ENCODE measurements around the gene LRBA.

Gene LRBA

DNA sequence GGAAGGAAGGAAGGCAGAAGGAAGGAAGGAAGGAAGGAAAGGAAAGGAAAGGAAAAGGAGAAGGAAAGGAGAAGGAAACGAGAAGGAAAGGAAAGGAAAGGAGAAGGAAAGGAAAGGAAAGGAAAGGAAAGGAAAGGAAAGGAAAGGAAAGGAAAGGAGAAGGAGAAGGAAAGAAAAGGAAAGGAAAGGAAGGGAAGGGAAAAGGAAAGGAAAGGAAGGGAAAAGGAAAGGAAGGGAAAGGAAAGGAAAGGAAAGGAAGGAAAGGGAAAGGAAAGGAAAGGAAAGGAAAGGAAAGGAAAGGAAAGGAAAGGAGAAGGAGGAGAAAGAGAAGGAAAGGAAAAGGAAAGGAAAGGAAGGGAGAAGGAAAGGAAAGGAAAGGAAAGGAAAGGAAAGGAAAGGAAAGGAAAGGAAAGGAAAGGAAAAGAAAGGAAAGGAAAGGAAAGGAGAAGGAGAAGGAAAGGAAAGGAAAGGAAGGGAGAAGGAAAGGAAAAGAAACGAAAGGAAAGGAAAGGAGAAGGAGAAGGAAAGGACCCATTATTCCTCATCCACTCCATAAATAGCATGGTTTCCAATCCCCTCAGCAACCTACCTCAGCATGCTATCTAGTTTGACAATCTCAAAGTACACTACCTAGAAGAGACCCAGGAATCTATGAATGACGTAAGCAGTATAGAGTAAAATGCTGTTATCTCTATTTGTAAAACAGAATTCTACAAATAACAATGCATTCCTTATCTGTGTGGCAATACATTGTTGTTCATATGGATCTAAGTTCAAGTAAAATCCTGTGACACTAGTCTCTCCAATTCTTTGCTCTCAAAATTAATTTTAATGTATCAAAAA is 209.7 kb downstream of the LRBA start:
- DNase-seq = no peak

GRCh38 chr4:150801833-150802232 is 213.3 kb downstream of the LRBA start:
- DNase-seq = no peak

GRCh38 chr4:150799207-150799606 is 215.9 kb downstream of the LRBA start:
- no peak for DNase-seq

DNA sequence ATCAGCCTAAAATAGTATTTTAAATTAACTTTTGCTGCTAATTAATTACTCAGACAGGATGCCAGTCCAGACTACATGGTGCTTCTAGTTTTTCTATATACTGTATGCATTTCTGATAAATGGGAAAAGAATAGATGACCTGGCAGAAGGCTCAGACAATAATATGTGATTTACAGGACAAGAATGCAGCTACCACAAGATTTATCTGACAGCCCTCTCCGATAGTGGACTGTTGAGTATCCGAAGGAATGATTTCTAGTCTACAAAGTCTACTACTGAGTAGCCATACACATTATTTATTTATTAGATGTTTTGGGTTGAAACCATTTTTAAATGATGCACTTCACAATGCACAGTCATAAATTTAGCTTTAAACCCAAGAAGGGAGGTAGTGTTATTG is 220.4 kb downstream of the LRBA start:
- DNase-seq = no peak

- DNase-seq = no peak
Measured at GRCh38 chr4:150789864-150790263, 225.2 kb downstream of the LRBA start.

DNA sequence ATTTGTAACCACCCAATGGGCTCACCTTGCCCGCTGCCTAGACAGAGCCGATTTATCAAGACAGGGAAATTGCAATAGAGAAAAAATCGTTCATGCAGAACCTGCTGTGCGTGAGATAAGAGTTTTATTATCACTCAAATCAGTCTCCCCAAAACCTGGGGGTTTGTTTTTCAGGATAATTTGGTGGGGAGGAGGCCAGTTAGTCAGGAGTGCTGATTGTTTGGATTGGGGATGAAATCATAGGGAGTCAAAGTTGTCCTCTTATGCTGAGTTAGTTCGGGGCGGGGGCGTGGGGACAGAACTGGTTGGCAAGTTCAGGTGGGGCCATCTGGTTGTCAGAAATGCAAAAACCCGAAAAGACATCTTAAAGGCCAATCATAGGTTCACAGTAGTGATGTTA is 230.1 kb downstream of the LRBA start:
- DNase-seq = no peak

- no peak for DNase-seq
Measured at GRCh38 chr4:150784305-150784704, 230.8 kb downstream of the LRBA start.

- DNase-seq = no peak
Measured at GRCh38 chr4:150782921-150783320, 232.2 kb downstream of the LRBA start.

DNA sequence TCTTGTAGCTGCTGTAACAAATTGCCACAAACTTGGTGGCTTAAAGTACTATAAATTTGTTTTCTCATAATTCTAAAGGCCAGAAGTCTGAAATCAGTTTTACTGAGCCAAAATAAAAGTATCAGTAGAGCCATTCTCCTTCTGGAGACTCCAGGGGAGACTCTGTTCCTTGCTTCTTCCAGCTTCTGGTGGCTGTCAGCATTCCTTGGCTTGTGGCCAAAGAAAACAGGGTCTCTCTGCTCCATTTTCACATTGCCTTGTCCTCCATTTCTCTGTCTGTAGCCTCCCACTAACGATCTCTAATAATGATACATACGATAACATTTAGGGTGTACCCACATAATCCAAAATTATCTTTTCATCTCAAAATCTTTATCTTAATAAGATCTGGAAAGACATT is 232.8 kb downstream of the LRBA start:
- no peak for DNase-seq

- DNase-seq = no peak
Measured at GRCh38 chr4:150781191-150781590, 233.9 kb downstream of the LRBA start.

- DNase-seq = no peak
Measured at GRCh38 chr4:150779707-150780106, 235.4 kb downstream of the LRBA start.

- no peak for DNase-seq
Measured at GRCh38 chr4:150773729-150774449, 241.2 kb downstream of the LRBA start.

DNA sequence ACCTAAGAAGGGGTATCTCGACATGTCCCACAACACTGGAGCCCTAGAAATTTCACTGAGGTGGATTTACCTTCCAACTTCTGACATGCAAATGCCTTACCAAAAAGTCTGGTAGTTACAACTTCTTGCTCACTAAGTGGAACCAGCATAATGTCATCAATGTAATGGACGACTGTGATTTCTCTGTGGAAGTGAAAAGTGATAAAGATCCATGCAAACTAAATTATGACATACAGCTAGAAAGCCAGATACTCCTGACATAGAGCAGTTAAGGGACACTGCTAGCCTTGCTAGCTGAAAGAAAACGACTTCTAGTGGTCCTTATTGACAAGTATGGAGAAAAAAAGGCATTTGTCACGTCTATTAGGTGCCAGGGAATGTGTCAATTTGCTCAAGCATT is 242.1 kb downstream of the LRBA start:
- no peak for DNase-seq

GRCh38 chr4:150771382-150771781 is 243.7 kb downstream of the LRBA start:
- no peak for DNase-seq

DNA sequence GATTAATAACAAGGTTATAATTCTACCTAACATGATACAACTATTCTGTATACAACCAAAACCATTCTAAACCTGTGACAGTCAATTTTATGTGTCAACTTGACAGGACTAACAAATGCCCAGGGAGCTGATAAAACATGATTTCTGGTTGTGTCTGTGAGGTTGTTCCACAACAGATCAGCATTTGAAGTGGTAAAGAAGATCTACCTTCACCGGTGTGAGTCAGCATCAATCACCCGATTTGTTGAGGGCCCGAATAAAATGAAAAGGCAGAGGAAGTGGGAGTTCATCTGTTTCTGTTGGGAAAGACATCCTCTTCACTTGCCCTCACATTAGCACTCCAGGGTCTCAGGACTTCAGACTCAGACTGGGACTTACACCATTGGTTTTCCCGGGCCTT is 245.2 kb downstream of the LRBA start:
- DNase-seq = no peak

- no peak for DNase-seq
Measured at GRCh38 chr4:150769248-150769647, 245.8 kb downstream of the LRBA start.

GRCh38 chr4:150768497-150768896 is 246.6 kb downstream of the LRBA start:
- no peak for DNase-seq

DNA sequence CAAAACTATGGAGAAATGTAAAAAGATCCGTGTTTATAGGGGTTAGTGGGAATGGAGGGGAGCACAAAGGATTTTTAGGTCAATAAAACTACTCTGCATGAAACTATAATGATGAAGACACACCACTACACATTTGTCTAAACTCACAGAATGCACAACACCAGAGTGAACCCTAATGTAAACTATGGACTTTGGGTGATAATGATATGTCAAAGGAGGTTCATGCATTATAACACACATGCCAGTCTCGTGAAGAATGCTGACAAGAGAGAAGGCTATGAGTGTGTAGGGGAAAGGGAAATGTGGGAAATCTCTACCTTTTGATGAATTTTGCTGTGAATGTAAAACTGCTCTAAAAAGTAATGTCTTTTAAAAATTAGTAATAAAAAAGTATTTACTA is 249.9 kb downstream of the LRBA start:
- no peak for DNase-seq

- DNase-seq = no peak
Measured at GRCh38 chr4:150751648-150752047, 263.4 kb downstream of the LRBA start.

DNA sequence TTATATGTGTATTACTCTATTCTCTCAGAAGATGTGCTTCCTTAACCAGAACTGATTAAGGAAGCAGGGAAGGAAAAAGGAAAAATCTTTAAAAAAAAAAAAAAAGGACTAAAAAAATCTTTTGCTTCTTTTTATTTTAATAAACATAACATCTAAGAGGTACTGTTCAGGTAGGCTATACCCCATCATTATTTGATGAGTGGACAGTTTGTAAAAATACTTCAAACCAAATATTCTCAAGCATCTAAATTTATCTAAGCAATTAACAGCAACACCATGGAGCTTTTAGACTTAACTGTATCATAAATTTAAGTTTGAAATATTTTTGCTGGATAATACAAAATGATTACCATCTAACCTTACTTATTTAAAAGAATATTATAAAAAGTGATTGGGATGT is 264.3 kb downstream of the LRBA start:
- no peak for DNase-seq

DNA sequence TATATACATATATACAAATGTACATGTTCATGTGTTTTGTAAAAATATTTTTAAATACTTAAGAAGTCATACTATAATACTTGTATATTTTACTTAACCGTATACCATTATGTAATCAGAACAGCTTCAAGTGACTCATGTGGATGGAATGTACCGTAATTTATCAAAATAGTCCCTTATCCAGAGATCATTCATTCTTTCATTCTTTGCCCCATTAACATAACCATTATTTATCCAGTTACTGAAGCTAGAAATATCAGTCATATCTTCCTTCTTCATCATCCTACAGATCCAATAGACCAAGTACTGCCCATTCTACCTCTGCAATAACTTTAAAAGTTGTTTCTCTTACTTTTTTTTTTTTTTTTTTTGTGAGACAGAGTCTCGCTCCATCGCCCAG is 268.9 kb downstream of the LRBA start:
- no peak for DNase-seq

GRCh38 chr4:150744570-150744969 is 270.5 kb downstream of the LRBA start:
- no peak for DNase-seq

DNA sequence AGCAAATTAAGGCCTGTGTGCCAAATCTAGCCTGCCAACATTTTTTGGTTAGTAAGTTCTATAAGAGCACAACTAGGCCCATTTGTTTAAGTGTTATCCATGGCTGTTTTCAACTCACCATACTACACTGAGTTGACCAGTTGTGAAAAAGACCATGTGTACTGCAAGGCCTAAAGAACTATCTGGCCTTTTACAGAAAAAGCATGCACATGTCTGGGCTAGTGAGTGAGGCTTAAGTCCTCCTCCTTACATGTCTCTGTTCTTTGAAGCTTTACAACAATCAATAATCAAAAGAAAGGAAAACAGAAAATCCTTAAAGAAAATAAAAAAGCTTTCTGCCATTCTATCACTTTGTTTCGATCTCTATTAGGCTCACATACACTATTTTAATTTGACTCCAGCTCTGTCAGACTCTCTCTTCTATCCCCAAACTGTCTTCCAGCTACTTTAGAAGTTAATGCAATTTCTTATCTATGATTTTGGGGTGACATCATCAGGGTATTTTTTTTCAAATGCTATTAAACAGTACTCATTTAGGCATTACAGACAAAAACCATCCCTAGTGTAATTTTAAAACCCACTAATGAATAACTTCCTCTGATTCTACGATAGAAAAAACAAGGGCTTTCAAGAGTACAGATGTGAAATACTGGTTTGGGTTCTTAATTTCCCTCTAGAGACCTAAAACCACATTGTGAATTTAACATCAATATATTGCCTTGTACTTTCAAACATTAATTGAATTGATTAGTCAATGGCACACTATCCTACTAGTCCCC is 271.3 kb downstream of the LRBA start:
- DNase-seq = no peak

Data from right kidney (tissue), 1 donor.